GM19025 (cell line): ENCODE data around the gene ARHGAP45.
"Not testable (repeated sequence)": the region's sequence is repeated elsewhere in the genome, so short reads cannot be mapped to it uniquely, and the experiment has no call there.

ENCODE experiments used
- ATAC-seq: cut with Tn5 transposase; IDR thresholded peaks from one replicate; pipeline ENCODE4 v1.9.1; 2021; ENCODE audit warnings: mild to moderate bottlenecking, low read depth, moderate library complexity; ENCODE audit not compliant: unreplicated experiment

The ARHGAP45 gene

GRCh38 chr19:1066748-1067340 is at the start of gene ARHGAP45:
Gene ARHGAP45 (plus strand): TSS chr19:1067167. CDS start chr19:1067406, 239 bp downstream.
- ATAC-seq: peak; percentile 38

GRCh38 chr19:1017906-1018305 is 49.1 kb upstream of the ARHGAP45 start:
- no peak for ATAC-seq

- no peak for ATAC-seq
Measured at GRCh38 chr19:1018393-1018792, 48.6 kb upstream of the ARHGAP45 start.

GRCh38 chr19:1018932-1019615 is 47.9 kb upstream of the ARHGAP45 start:
- no peak for ATAC-seq

- no peak for ATAC-seq
Measured at GRCh38 chr19:1019616-1019961, 47.4 kb upstream of the ARHGAP45 start.

- ATAC-seq: no peak
Measured at GRCh38 chr19:1019980-1020867, 46.7 kb upstream of the ARHGAP45 start.

GRCh38 chr19:1020868-1021425 is 46.0 kb upstream of the ARHGAP45 start, which contains the start of gene TMEM259:
Gene TMEM259 (minus strand): TSS chr19:1021123. CDS start chr19:1020996, 127 bp downstream.
- ATAC-seq: peak; percentile 73

GRCh38 chr19:1023883-1024188 is 43.1 kb upstream of the ARHGAP45 start:
- not testable (repeated sequence) for ATAC-seq

GRCh38 chr19:1025080-1025479 is 41.9 kb upstream of the ARHGAP45 start:
- ATAC-seq: not testable (repeated sequence)

GRCh38 chr19:1025960-1026782 is 40.8 kb upstream of the ARHGAP45 start, which contains the start of gene CNN2:
Gene CNN2 (plus strand): TSS chr19:1026608. CDS start chr19:1026662, 54 bp downstream.
- peak; percentile 60 for ATAC-seq

- no peak for ATAC-seq
Measured at GRCh38 chr19:1026783-1027649, 40.0 kb upstream of the ARHGAP45 start.

- ATAC-seq: no peak
Measured at GRCh38 chr19:1027650-1028061, 39.3 kb upstream of the ARHGAP45 start.

- no peak for ATAC-seq
Measured at GRCh38 chr19:1028062-1028926, 38.7 kb upstream of the ARHGAP45 start.

- no peak for ATAC-seq
Measured at GRCh38 chr19:1032264-1032867, 34.6 kb upstream of the ARHGAP45 start.

- ATAC-seq: no peak
Measured at GRCh38 chr19:1035998-1036621, 30.9 kb upstream of the ARHGAP45 start.

- ATAC-seq: no peak
Measured at GRCh38 chr19:1037621-1038064, 29.3 kb upstream of the ARHGAP45 start.

- no peak for ATAC-seq
Measured at GRCh38 chr19:1038978-1039645, 27.9 kb upstream of the ARHGAP45 start.
